Hematopoietic multipotent progenitor cell treated with erythropoietin and hydrocortisone succinate and interleukin-3 and kit ligand, for 4 days (in vitro differentiated cells): ENCODE data around the gene GDF7.

Source experiments
- DNase-seq: peaks from one replicate; pipeline ENCODE4 v3.0.0-alpha.2; 2015

GDF7 gene

DNA sequence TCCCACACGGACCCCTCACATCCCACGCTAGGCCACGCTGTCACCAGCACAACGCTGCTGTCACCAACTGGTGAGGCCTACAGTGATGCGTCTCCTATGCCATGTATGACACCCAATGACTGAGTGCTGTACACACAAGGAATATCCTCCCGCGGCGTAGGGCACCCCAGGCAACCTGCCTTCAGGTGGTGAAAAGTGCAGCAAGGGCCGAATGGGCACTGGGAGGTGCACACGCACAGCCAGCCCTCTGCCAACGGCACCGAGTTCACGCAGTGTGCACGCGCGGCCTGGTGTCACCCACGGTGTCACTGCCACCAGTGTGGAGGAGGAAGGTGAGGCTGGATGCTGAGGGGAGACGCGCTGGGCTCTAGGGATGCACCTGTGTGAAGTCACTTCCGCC lies 20.5 kb upstream of the GDF7 start:
- DNase-seq: no peak

DNA sequence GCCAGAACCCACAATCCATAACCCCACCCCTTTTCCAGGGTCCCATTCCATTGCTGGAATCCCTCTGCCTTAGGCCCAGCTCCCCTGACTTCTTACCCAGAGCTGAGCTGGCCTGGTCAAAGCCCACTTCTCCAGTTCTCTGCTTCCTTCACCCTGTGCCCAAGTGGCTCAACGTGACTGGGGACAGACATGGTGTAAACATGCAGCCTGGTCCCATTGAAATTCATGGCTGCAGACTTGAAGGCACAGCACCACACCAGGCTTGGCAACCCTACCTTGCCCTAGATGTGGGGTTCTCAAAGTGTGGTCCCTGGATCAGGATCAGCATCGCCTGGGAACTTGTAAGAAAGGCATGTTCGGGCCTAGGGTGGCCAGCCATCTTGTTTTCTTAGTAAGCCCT lies 19.7 kb upstream of the GDF7 start:
- no peak for DNase-seq

DNA sequence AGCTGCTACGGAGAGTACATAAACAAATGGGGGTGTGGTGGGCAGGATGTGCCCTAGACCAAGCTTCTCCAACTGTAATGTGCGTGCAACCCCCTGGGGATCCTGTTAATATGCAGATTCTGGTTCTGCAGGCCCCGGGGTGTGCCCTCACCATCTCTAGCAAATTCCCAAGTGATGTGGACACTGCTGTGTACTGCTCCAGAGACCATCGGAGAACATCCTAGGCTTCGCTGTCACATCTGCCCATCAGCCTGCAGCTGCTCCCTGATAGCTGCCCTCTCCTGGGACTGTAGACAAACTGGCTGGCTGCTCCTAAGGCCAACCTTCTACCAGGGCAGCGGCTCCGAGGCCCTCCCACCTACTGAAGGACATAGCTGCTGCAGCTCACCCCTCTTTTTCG lies 19.2 kb upstream of the GDF7 start:
- no peak for DNase-seq

- no peak for DNase-seq
These were observed 18.7 kb upstream of the GDF7 start for GRCh38 chr2:20648206-20648605.

DNA sequence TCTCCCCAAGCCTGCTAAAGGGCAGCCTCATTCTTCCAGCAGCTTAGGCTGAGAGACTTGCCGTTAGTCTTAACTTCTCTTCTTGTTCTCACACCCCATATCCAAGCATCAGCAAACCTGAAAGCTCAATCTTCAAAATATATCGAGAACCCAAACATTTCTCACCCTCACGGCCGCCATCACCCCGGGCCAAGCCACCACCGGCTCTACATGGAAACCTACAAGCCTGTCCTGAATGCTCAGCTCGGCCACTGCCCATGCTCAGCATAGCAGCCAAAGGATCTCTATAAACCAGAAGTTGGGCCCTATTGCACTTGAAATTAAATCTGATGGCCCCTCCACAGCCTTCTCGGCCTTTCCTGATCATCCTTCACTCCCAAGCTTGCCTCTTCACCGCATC lies 18.1 kb upstream of the GDF7 start:
- no peak for DNase-seq

DNA sequence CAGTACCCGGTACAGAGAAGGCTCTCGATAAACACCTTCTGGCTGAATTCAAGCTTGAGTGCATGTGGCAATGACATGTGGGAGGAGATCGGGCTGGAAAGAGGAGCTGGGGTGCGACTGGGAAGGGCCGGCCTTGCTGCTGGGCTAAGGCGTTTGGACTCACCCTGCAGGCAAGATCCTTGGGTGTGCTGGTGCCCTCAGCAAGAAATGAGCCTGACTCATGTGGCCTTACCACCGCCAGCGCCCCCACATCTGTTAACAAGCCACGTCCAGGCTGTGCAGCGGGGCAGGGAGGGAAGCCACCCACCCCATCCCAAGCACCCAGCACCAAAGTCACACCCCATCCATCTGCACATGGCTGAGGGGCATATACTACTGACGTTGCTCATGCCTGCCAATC lies 17.4 kb upstream of the GDF7 start:
- no peak for DNase-seq

DNA sequence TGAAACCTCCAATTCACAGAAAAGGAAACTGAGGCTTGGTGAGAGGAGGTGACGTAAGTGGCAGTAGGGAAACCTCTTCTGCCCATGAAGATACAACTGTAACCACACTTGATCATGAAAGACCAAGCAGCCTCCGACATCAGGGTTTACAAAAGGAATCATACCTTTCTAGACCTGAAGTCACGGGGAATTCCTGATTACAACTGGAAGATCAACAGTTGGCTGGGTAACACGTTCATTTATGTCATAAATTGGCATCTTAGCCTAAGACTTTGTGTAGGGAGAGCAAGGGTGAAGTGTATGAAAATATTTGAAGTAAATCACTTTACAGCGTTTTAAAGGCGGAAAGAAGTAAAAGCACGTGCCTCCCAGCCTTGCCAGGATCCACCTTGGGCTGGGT lies 17.0 kb upstream of the GDF7 start:
- DNase-seq: no peak

DNA sequence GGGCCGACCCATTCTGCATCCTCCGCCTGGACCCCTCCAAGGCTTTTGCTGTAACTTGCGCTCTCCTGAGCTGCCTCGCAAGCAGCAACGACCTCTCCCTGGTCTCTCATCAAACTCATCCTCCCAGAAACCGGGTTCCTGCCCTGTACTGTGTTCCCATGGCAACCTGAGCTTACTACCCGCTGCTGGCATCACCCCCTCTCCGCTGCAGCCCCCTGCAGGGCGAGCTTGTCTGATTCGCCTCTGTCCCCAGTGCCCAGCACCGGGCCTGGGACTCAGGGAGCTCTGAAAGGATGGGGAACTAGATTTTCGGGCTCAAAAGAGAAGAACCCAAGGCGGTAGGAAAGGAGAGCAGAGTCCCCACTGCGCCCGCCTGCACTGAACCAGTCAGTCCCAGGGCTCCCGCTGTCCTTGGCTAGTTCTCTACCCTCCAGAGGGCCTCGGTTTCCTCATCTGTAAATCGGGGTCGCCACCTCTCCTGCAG lies 16.5 kb upstream of the GDF7 start:
- DNase-seq: peak; percentile 60

- DNase-seq: peak; percentile 92
These were observed 15.8 kb upstream of the GDF7 start, which contains the start of gene HS1BP3 for GRCh38 chr2:20650877-20651730. TSS of gene HS1BP3 (minus strand) at chr2:20651098. CDS start at chr2:20651063, 35 bp downstream.

- DNase-seq: no peak
These were observed 15.2 kb upstream of the GDF7 start for GRCh38 chr2:20651731-20652099.

DNA sequence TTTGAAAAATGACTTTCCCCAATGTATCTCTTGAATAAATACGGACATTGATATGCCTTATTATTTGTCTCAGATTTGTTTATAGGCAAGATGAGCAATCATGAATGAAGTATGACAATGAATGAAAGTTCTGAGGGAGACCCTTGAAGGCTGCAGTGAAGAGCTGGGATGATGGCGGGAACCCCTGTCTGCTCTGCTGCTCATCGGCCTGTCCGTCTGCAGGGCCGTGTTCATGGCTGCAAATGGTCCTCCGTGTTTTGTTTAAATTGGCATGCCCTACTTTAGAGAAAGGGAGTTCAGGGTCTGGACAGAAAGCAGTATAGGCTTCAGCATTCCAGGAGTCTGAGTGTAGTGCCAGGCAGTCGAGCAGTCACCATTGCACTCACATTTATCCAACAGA lies 14.8 kb upstream of the GDF7 start:
- no peak for DNase-seq

DNA sequence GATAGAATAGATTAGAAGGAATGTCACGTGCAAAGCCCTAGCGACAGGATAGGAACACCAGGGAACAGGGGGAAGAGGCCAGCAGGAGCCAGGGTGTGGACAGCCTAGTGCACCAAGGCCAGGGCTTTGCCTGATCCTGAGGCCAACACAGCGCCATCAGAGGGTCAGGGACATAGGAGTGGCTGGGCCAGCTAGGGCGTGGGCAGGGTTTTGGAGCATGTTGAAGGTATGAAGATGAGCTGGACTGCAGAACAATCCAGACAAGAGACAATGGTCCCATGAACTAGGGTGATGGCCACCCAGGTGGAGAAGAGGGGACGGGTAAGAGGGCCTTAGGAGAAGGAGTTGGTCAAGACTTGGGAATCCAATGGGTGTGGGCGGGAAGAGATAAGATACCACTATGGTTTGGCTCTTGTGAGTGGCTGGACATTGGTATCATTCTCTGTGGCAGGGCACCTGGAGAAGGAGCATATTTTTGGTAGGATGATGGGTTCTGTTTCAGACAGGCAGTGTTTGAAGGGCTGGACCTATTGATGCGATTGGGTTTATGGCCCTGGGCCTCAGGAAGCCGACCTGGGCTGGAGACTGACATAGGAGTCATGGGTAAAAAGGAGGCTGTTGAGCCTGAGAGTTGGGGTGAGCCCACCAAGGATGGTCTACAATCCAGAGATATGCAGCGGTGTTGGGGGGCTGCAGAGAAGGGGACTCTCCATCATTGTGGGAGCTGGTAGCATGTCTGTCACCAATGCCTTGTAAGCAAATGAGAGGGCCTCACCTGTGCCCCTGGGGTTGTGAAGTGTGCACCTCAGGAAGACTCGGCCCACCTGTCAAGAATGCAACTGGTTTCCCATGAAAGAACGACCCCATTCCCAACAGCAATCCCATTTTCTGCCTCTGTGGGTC lies 14.0 kb upstream of the GDF7 start:
- DNase-seq: no peak

DNA sequence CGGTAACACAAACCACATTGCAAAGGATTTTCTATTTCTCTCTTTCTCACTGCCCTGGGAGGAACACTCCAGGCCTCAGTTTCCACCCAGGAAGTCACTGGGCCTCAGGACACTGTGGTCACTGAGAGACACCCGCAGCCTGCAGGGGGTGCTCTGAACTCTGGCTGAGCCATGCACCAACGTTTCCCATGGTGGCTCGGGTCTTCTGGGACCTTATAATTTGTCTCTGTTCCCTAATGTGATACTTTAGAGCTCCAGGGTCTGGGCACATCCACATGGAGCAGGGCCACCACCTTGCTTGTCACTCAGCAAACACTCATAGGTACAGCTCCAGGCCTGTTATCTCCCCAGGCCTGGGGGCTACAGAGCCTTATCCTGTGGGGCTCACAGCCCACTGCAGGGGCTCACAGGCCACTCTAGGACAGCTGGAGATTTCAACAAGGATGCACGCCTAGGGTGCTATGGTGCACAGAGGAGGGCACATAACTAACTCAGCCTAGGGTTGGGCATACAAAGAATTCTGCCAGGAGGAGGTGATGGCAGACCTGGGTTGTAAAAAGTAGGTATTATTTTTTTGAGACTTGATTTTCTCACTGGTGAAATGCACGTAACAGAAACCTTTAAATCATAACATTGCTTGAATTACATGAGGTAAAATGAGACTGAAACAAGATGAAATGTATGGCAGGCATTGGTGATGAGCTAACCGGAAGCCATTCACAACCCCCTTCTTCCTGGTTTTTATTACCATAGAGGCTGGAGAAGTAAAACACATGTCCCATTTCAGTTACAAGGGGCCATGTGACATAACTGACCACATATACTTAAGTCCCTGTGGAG lies 13.0 kb upstream of the GDF7 start:
- DNase-seq: no peak

DNA sequence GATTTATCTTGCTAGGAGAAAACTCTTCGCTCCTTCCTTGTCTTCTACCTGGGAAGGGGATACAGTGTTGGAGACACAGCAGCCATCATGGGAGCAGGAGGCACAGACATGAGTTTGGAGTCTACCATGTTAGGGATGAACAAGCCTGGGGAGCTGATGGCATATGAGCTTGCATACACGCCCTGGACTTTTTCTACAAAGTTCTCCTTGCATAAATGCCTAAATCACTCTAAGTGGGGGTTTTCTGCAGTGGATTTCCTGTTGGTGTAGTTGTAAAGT lies 12.5 kb upstream of the GDF7 start:
- DNase-seq: no peak

DNA sequence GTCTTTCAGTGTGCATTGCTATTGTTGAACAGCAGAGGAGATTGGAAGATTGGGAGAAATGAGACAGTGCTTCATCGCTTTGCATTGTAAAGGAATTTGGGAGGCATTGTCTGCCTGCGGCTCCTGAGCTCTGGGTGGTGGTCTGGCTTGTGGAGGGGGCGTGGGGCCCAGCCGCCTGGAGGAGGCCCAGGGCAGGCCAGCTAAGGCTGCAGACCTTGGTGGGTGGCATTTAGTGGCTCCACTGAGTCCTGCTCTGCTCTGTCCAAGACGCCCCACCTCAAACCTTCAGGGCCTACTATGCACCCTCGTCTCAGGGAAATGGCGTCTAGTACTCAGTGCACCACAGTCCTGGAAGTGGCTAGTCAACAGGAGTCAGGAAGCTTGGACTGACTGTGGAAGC lies 10.4 kb upstream of the GDF7 start:
- no peak for DNase-seq

DNA sequence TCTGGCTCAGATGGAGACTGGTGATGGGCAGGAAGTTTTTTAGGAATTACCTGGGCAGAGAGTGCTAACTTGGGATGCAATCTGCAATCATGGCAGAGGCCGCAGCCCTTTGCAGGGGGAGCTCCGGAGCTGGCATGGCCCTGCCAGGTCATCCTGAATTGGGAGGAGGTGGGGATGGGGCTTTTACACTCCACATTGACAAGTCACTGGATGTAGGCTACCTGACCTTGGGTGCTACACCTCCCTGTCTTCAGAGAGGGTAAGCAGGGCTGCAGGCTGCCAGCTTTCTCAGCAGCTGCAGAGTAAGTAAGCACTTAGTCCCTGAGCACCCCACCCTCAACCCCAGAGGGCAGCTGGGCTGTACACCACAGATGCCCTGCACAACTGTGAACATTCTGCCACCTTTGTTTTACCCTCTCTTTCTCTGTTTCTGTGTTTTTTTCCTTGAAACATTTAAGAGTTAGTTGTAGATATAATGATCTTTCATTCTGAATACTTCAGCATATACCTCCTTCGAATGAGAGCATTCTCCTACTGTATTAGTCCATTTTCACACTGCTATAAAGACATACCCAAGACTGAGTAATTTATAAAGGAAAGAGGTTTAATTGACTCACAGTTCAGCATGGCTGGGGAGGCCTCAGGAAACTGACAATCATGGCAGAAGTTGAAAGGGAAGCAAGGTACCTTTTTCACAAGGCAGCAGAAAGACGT lies 9.3 kb upstream of the GDF7 start:
- no peak for DNase-seq

DNA sequence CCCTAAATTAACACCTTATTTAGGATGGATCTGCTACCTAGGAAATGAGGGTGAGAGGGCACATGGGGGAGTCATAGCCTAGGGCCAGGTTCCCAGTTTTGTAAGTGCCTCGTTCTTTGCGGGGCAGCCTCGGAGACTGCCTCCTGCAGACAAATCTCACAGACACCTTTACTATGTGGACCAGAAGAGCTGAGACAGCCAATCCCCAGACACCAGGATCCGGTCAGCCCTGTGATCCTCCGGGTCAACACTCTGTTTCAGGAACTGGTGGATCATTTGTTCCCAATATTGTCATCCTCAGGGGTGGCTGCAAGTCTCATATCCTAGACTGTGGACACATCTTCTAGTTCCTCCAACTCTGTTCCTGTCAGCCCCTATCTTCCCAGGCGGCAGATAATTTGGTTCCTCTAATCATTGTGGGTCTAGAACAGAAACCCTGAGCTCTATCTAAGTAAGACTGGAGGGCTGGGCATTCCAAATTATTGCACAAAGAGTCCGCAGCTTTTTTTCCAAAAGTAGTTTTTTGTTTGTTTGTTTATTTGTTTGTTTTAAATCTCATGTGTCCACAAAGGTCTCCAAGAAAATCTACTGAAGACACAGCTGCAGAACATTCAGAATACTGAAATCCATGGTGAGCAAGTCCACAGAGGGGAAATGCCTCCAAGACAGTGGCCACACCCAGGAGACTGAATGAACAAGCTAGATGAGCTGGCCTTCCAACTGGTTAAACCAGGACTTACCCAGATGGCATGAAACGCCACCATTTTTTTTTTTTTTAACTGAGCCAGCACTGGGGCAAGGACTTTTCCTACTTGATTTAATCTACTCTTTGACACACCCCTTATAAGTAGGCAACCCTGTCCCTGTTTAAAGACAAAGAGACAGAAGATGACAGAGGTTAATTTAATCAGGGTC lies 6.2 kb upstream of the GDF7 start:
- DNase-seq: no peak

GRCh38 chr2:20661421-20662307 lies 5.3 kb upstream of the GDF7 start:
- DNase-seq: peak; percentile 86

- DNase-seq: no peak
These were observed 4.5 kb upstream of the GDF7 start for GRCh38 chr2:20662308-20662937.
